Psoas muscle (tissue), 8 donors: ENCODE results near the gene SIX3. TPM values are rescaled to one million over a fixed set of nuclear protein-coding genes. Genes with fewer than 3 reads are reported as not detected.

Source experiments
- ATAC-seq, 4 donors: fragments of 200-7000 bp; cut with Tn5 transposase; one replicate each; pipeline ENCODE4 v1.9.1; 2020; ENCODE audit warnings: moderate library complexity in 3 of 4, mild to moderate bottlenecking in 2 of 4
- DNase-seq, 2 donors: peaks; one replicate each; pipeline ENCODE4 v3.0.0-alpha.2; 2020
- H3K27ac ChIP-seq: fragments of 200-600 bp; one replicate; pipeline ENCODE4 v1.8.0; 2022
- H3K27me3 ChIP-seq, 3 donors: fragments of 200-600 bp in 1 of 3; one replicate each; pipeline versions ENCODE4 v1.6.1 to v1.8.0; 2013 to 2022; ENCODE audit warnings: low read length in 2 of 3, mild to moderate bottlenecking in 2 of 3, moderate library complexity in 1 of 3; ENCODE audit not compliant: insufficient read depth in 3 of 3
- H3K36me3 ChIP-seq, 2 donors: fragments of 200-600 bp in 1 of 2; one replicate each; pipeline versions ENCODE4 v1.6.1 to v1.8.0; 2013 to 2022; ENCODE audit warnings: low read depth in 1 of 2, mild to moderate bottlenecking in 1 of 2, moderate library complexity in 1 of 2; ENCODE audit not compliant: insufficient read depth in 1 of 2
- H3K4me1 ChIP-seq: fragments of 200-600 bp; one replicate; pipeline ENCODE4 v1.8.0; 2022
- H3K4me3 ChIP-seq: fragments of 200-600 bp; one replicate; pipeline ENCODE4 v1.8.0; 2022; ENCODE audit warnings: mild to moderate bottlenecking
- H3K9me3 ChIP-seq: fragments of 200-600 bp; one replicate; pipeline ENCODE4 v1.8.0; 2022
- WGBS, 3 donors: extraction: QIAGEN DNeasy Blood & Tissue Kit; methylation state at CpG; one replicate each; pipeline versions ENCODE4 v1.1.6 to v1.1.7; 2013; 5-methylcytosine and 5-hydroxymethylcytosine counted together
- intact Hi-C, 2 donors: fragments of 100-400 bp; cut with DNase I; formaldehyde crosslinking; loops; one replicate each; pipeline versions ENCODE4 v1.11.0 to v1.14.2; 2022
- polyA plus RNA-seq, 3 donors: library from polyadenylated mRNA; stranded (reverse); fragments of 200-250 nt; gene quantifications; one replicate each; pipeline ENCODE4 v1.2.3, GENCODE V29; 2013
- total RNA-seq, 4 donors: library from RNA; stranded (reverse); fragmentation: NEBNext Ultra II Directional in 2 of 4; extraction: Animal tissue kit (Norgen Biotek cat#: 25700) in 2 of 4; gene quantifications; one replicate each; pipeline versions ENCODE4 v1.2.1 to v1.2.4, GENCODE V29; 2021 to 2023
- TF ChIP-seq, protein P1 (sequence below): fragments of 200-600 bp; IDR thresholded peaks from one replicate; pipeline ENCODE4 v1.8.0; 2022; ENCODE audit warnings: antibody characterized with exemption
- donor health status: healthy with polysubstance abuse.
- donor health status: DM: no; HTN: no; CAD: no; lungs with moderate emphysema.
- donor health status: Bipolar disorder and iron deficiency.
- donor health status: healthy.
- donor health status: DM: yes; HTN: yes; CAD: no.
- donor health status: DM: no; HTN: no; CAD: no.
- donor health status: DM: no; HTN: no; CAD: no.
- donor health status: DM: yes; HTN: yes; CAD: no.

SIX3 gene
- total and polyA plus RNA-seq, 7 donors: 0.01 to 0.20 TPM; not detected in 5

DNA sequence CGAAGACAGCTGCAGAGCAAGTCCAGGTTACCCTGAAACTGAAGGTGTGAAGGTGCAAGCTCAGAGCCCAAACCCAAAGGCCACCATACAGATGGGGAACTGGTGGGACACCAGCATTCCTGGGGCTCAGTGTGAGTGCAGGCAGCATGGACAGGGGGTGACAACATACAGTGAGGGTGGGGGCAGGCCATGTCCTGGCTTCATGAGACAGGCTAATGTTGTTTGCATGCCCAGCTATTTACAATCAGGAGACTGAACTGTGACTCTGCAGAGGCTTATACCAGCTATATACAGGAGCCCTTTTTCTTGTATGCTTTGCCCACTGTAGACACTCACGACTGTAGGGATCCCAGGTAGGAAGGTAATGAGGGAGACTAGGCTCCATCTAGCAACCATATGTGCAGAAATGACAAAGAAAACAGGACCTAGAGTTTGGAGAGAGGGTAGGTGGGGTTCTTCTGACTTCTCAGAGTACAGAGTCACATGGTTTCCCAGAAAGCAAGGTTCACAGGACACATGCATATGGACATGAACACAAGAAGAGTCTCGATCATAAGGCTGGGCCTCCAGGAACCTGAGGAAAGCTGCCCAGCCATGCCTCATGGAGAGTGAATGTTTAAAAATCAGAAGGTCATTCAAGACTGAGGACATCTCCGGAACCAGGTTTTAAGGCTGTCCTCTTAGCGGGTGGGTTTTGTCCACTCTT, 26.4 kb downstream of the SIX3 start:
- H3K4me1 ChIP-seq: no peaks in the 10 kb centered on the region
- intact Hi-C loops: no loop called here
- H3K27ac ChIP-seq: no peak overlapping the region
- H3K36me3 ChIP-seq: no peaks in the 10 kb centered on the region
- H3K27me3 ChIP-seq: peaks cover 3 to 40% (median 4%) of the 10 kb centered on the region in 3 donors
- no peak for DNase-seq
- ATAC-seq: no peak
- WGBS, 3 donors: 89 to 94% (median 93%) methylated on average over 5 of the region's 5 CpGs
- TF ChIP-seq, protein P1, sequence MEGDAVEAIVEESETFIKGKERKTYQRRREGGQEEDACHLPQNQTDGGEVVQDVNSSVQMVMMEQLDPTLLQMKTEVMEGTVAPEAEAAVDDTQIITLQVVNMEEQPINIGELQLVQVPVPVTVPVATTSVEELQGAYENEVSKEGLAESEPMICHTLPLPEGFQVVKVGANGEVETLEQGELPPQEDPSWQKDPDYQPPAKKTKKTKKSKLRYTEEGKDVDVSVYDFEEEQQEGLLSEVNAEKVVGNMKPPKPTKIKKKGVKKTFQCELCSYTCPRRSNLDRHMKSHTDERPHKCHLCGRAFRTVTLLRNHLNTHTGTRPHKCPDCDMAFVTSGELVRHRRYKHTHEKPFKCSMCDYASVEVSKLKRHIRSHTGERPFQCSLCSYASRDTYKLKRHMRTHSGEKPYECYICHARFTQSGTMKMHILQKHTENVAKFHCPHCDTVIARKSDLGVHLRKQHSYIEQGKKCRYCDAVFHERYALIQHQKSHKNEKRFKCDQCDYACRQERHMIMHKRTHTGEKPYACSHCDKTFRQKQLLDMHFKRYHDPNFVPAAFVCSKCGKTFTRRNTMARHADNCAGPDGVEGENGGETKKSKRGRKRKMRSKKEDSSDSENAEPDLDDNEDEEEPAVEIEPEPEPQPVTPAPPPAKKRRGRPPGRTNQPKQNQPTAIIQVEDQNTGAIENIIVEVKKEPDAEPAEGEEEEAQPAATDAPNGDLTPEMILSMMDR: no peak
- no peak overlapping the region for H3K4me3 ChIP-seq
- no peaks in the 10 kb centered on the region for H3K9me3 ChIP-seq

- DNase-seq (no peak), ATAC-seq (no peak)
- TF ChIP-seq, protein P1: no peak
- Histone ChIP-seq H3K27me3 (peaks cover 3 to 49% (median 9%) of the 10 kb centered on the region in 3 donors), H3K27ac (no peak overlapping the region), H3K4me1 (no peaks in the 10 kb centered on the region), H3K36me3 (no peaks in the 10 kb centered on the region), H3K9me3 (no peaks in the 10 kb centered on the region), H3K4me3 (no peak overlapping the region)
- 82 to 84% (median 83%) methylated on average over 4 of the region's 4 CpGs for WGBS, 3 donors
- intact Hi-C loops: no loop called here
Observed at GRCh38 chr2:44969936-44970335, 28.4 kb downstream of the SIX3 start.

GRCh38 chr2:44970846-44971450, 29.4 kb downstream of the SIX3 start:
- peak in 3 of 4 donors; percentile 45 to 82 (median 80) for ATAC-seq
- intact Hi-C loops: no loop called here

GRCh38 chr2:44972771-44973535, 31.5 kb downstream of the SIX3 start:
- H3K4me3 ChIP-seq: no peak overlapping the region
- intact Hi-C loops: no loop called here
- DNase-seq (no peak), ATAC-seq (no peak)
- H3K36me3 ChIP-seq: no peaks in the 10 kb centered on the region
- TF ChIP-seq, protein P1: no peak
- WGBS, 3 donors: 31 to 38% (median 37%) methylated on average over 11 of the region's 11 CpGs
- H3K27ac ChIP-seq: no peak overlapping the region
- H3K9me3 ChIP-seq: no peaks in the 10 kb centered on the region
- peaks cover 3 to 42% (median 11%) of the 10 kb centered on the region in 3 donors for H3K27me3 ChIP-seq
- no peaks in the 10 kb centered on the region for H3K4me1 ChIP-seq

More at GRCh38 chr2:44970846-44971450, 29.4 kb downstream of the SIX3 start:
- H3K36me3 ChIP-seq: no peaks in the 10 kb centered on the region
- TF ChIP-seq, protein P1: no peak
- H3K9me3 ChIP-seq: no peaks in the 10 kb centered on the region
- H3K27ac ChIP-seq: no peak overlapping the region
- H3K4me3 ChIP-seq: no peak overlapping the region
- no peaks in the 10 kb centered on the region for H3K4me1 ChIP-seq
- DNase-seq: no peak
- 50 to 64% (median 63%) methylated on average over 15 of the region's 15 CpGs for WGBS, 3 donors
- H3K27me3 ChIP-seq: peaks cover 3 to 42% (median 11%) of the 10 kb centered on the region in 3 donors
